HG02973 (cell line): ENCODE measurements around the gene SMYD3.

Source experiments
- ATAC-seq: cut with Tn5 transposase; IDR thresholded peaks from one replicate; pipeline ENCODE4 v1.9.1; 2021; ENCODE audit warnings: moderate library complexity; ENCODE audit not compliant: unreplicated experiment

The SMYD3 gene

GRCh38 chr1:246219508-246220030 is 287.5 kb downstream of the SMYD3 start:
- ATAC-seq, result no peak

DNA sequence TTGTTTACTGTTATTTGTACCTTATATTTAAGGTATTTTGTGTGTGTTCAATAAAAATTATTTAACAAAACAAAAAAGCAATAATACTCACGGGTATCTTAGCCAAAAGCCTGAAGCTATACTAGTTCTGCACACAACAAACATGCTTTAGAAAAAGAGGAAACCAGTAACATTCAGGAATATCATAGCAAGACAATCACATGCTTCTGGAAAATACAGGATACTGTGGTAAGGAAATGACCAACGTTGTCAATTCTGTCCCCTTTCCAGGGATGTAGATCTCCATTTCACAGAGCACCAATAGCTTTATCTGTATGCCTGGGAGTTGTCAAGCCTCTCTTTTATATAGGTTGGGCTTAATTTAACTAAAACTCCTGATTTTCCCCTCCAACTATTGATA is 288.4 kb downstream of the SMYD3 start:
- no peak for ATAC-seq

DNA sequence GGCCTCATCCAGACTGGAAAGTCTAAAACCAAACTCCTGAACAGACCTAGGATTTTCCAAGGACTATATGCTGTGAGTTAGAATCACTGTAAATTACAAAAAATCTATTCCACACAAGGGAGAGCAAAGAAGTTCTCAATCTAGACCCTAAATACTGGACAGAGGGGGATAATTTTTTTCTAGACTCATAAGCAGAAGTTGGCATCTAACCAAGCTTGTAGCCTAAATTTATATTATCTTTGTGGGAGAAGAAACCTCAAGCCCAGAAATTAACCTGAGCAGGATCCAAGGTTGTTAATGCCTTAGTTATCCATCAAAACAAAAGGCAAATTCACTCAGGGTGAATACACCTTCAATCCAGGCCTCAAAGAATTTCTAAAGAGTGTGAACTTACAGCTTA is 290.2 kb downstream of the SMYD3 start:
- ATAC-seq, result no peak

GRCh38 chr1:246215510-246215903 is 291.6 kb downstream of the SMYD3 start:
- ATAC-seq, result no peak

- peak; percentile 99 for ATAC-seq
These were observed 292.2 kb downstream of the SMYD3 start for GRCh38 chr1:246214708-246215509.

DNA sequence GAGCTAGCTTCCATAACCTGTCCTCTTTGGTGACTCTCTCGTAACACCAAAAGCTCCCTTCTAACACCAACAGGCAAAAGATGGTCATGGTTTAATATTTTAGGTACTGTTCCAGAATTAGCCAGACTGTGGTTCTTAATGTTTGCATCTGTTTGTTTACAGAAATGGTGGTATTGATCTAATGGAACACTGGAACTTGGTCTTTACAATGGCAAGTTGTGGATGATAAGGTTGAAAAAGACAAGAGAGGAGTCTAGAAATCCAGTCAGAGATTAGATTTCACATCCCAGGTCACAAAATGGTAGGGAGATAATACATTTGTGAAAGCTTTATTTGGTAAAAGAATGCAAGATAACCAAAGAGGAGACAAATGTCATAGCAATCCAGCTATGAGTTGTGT is 293.1 kb downstream of the SMYD3 start:
- ATAC-seq, result no peak

DNA sequence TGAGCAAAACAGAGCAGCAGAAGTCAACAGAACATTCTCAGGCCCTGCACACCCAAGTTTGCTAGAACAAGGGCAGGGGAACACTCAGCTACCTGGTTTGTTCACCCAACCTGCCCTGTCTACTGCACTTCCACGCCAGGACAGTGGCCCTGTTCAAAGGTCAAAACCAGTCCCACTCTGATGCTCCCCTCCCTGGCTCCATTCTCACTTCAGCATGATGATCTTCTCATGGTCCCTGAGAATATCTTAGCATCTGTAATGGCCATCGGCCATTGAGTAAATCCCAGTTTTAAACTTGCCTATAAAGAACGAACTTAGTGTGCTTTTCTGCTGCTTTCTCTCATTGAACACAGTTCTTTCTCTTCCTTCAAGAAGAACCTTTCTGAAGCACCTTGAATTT is 293.6 kb downstream of the SMYD3 start:
- ATAC-seq, result no peak

- no peak for ATAC-seq
These were observed 294.0 kb downstream of the SMYD3 start for GRCh38 chr1:246213036-246213435.

DNA sequence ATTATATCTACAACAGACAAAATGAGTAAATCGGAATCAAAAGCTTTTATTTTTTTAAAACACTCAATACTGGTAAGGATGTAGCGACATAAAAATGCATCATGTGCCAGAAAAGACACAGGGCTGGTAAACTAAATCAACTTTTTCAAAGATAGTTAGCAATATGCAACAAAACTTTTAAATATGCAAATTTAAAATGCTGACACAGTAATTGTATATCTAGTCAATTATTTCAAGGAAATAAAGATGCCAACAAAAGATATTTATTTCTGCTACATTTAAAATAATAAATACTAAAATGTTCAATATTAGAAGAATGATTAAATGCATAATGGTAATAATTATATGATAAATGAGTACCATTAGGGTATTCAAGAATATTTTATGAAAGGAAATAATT is 295.1 kb downstream of the SMYD3 start:
- ATAC-seq, result no peak

- ATAC-seq, result no peak
These were observed 296.3 kb downstream of the SMYD3 start for GRCh38 chr1:246210756-246211155.

- no peak for ATAC-seq
These were observed 299.0 kb downstream of the SMYD3 start for GRCh38 chr1:246208105-246208504.

DNA sequence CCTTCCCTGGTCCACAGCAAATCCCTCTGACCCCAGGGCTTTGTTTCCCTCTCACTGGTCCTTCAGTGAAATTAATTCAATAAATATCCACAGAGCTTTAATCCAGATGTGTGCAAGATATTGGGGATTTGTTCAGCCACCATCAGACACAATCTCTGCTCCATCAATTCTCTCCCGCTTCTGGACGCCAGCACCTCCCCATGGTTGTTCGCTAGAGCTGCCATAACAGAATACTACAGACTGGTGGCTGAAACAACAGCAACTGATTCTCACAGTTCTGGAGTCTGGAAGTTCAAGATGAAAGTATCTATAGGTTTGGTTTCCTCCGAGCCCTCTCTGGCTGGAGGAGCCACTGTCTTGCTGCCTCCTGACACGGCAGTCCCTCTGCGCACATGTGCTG is 303.9 kb downstream of the SMYD3 start:
- no peak for ATAC-seq

DNA sequence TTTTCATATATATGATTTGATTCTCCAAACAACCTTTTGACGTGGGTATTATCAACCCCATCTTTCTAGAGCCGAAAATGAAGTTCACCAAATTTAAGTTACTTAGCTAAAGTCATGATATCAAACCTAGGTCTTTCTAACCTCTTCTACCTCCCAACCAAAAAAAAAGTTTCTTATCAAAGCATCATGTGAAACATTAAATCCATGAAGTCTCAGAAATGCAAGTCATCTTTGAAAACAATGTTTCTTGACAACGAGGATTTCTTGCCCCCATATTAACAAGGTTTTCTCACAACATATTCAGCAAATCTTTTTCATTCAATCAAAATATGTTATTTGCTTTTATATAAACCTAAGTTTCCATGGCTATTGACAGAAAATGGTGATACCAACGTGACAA is 306.3 kb downstream of the SMYD3 start:
- ATAC-seq, result no peak

DNA sequence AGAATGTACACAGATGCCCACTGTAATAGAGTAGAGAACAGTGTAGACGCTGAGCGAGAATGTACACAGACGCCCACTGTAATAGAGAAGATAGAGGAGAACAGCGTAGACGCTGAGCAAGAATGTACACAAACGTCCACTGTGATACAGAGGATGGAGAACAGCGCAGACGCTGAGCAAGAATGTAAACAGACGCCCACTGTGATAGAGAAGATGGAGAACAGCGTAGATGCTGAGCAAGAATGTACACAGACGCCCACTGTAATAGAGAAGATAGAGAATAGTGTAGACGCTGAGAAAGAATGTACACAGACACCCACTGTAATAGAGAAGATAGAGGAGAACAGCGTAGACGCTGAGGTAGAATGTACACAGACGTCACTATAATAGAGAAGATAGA is 306.9 kb downstream of the SMYD3 start:
- ATAC-seq, result no peak

GRCh38 chr1:246199086-246199645 is 307.9 kb downstream of the SMYD3 start:
- no peak for ATAC-seq

- no peak for ATAC-seq
These were observed 308.8 kb downstream of the SMYD3 start for GRCh38 chr1:246198115-246198816.

DNA sequence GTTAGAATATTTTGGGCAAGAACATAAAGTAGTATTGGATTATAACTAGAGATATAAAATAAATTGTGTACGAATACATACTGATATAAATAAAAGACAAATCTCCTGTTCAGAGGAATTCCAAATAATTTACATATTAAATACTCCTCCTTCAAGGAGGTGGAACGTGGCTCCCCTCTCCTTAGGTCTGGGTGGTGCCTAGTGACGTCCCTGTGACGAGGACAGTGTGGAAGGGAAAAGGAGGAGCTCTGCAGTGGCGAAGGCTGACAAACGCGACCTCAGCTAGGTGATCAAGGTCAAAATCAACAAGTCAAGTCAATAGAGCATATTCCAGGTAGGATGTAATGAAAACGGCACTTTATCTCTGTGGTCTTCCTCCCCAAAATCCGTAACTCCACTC is 310.0 kb downstream of the SMYD3 start:
- ATAC-seq, result no peak

GRCh38 chr1:246195296-246195695 is 311.8 kb downstream of the SMYD3 start:
- ATAC-seq, result no peak

- no peak for ATAC-seq
These were observed 313.5 kb downstream of the SMYD3 start for GRCh38 chr1:246193537-246193936.

GRCh38 chr1:246189126-246189525 is 318.0 kb downstream of the SMYD3 start:
- ATAC-seq, result no peak

- ATAC-seq, result no peak
These were observed 319.2 kb downstream of the SMYD3 start for GRCh38 chr1:246187834-246188372.

- ATAC-seq, result no peak
These were observed 322.6 kb downstream of the SMYD3 start for GRCh38 chr1:246184503-246184902.
